Activated CD4-positive, alpha-beta T cell treated with anti-CD3 and anti-CD28 coated beads, Interleukin-2, amount 10 ng/mL, durations not matched to agents 24 days and 14 days (primary cell): ENCODE measurements around the gene PLPP2. TPM values are rescaled to one million over a fixed set of nuclear protein-coding genes. Genes with fewer than 3 reads are reported as not detected.

Experiments
- DNase-seq: peaks from one replicate; pipeline ENCODE4 v3.0.0; 2022
- H3K27ac Mint-ChIP-seq: one replicate; pipeline ENCODE4 v1.8.0; 2022; ENCODE audit warnings: mild to moderate bottlenecking, mixed read lengths
- H3K27me3 Mint-ChIP-seq: one replicate; pipeline ENCODE4 v1.8.0; 2022; ENCODE audit warnings: mixed read lengths
- H3K36me3 Mint-ChIP-seq: one replicate; pipeline ENCODE4 v1.8.0; 2022; ENCODE audit warnings: low read depth, mild to moderate bottlenecking, mixed read lengths
- H3K4me1 Mint-ChIP-seq: one replicate; pipeline ENCODE4 v1.8.0; 2021; ENCODE audit warnings: mixed read lengths
- H3K4me3 Mint-ChIP-seq: one replicate; pipeline ENCODE4 v1.8.0; 2022; ENCODE audit warnings: mild to moderate bottlenecking, moderate library complexity, mixed read lengths
- H3K9me3 Mint-ChIP-seq: one replicate; pipeline ENCODE4 v1.8.0; 2021; ENCODE audit warnings: mixed read lengths
- intact Hi-C: fragments of 100-400 bp; cut with micrococcal nuclease; formaldehyde crosslinking; loops from one replicate; pipeline ENCODE4 v1.15.1; 2023
- total RNA-seq: library from RNA; stranded (reverse); gene quantifications from 2 replicates; pipeline ENCODE4 v1.2.3, GENCODE V29; 2022

PLPP2 gene
- total RNA-seq, 1 donor from 2014 or later = 0.07 TPM

DNA sequence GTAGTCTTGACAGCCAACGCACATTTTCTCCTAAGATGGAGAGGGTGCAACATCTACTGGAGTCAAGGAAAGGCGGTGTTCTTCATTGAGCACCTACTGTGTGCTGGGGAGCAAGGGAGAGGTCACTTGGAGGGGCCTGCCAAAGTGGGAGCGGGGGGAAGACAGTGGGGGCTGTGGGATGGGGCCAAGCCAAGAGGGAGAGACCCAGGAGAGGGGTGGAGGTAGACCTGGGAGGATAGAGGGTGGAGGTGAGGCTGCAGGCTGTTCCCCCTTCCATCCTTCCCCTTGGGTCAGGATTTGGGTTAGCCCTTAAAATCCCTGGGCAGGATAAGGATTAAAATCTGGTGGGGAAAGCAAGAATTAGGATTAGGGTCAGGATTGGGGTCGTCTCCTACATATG lies 1.7 kb upstream of the PLPP2 start:
- intact Hi-C loops = no loop called here
- Mint-ChIP-seq H3K27me3 (peaks cover 47% of the 10 kb centered on the region), H3K4me1 (peaks cover 2% of the 10 kb centered on the region), H3K36me3 (no peaks in the 10 kb centered on the region), H3K27ac (no peak overlapping the region), H3K9me3 (no peaks in the 10 kb centered on the region), H3K4me3 (no peak overlapping the region)
- no peak for DNase-seq

DNA sequence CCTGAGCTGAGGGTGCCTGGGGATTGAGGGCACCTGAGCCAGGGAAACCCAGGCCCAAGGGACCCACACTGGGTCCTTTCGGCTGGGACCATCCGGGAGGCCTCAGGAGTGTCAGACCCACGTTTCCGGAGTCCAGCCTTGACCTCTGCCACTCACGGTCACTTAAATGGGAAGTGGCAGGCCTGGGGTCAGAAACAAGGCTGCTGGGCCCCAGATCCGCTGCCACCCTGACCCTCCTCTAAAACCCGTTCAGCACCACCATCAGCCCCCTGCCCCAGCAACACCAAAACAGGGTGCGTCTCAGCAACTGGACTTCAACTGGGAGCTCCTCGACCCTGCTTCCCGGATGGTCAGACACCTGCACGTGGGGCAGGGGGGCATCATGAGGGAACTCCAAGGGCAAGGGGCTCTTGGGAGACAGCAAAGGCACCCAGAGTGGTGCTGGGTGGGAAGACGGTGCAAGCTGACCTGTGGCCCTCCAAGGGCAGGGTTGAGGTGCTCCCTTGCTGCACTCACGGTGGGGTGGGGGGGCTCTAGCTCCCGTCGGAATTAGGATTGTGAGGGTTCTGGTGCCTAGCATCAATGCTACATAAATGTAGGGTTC lies 1.2 kb upstream of the PLPP2 start:
- H3K36me3 Mint-ChIP-seq = no peaks in the 10 kb centered on the region
- intact Hi-C loops = no loop called here
- H3K27me3 Mint-ChIP-seq = peaks cover 47% of the 10 kb centered on the region
- H3K9me3 Mint-ChIP-seq = no peaks in the 10 kb centered on the region
- no peak for DNase-seq
- no peak overlapping the region for H3K4me3 Mint-ChIP-seq
- no peak overlapping the region for H3K27ac Mint-ChIP-seq
- peaks cover 2% of the 10 kb centered on the region for H3K4me1 Mint-ChIP-seq

DNA sequence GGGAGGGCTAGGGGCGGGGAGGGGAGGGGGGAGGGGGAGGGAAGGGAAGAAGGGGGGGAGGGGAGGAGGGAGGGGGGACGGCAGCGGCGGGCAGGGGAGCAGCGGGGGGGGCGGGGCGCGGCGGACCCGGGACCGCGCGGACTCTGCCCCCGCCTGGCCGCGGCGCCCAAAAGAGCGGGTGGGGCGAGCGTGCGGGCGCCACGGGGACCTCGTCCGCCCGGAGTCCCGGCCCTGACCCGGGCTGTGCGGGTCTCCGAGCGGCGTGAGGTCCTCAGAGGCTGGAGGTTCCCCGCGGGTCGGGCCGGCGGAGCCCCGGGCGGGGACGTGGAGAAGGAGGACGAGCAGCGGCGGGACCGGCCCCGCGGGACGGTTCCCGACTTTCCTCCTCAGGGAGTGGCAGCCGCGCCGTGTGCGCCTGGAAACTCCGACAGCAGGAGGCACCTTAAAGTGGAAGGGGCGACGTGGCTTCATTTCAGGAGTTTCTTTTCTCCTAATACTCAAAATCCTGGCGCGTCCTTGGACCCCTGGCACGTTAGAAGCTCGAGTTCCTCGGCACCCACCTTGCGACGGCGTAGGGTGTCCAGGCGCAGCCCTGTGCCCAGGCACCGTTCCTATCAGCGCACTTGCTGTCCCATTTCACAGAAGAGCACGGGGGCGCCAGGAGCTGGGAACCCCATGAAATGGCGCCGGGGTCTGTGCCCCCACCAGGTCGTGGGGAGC lies 518 bp upstream of the PLPP2 start:
- Mint-ChIP-seq H3K27ac (no peak overlapping the region), H3K36me3 (no peaks in the 10 kb centered on the region), H3K27me3 (peaks cover 47% of the 10 kb centered on the region), H3K4me1 (peaks cover 2% of the 10 kb centered on the region), H3K4me3 (no peak overlapping the region), H3K9me3 (no peaks in the 10 kb centered on the region)
- no peak for DNase-seq
- intact Hi-C loops = no loop called here

DNA sequence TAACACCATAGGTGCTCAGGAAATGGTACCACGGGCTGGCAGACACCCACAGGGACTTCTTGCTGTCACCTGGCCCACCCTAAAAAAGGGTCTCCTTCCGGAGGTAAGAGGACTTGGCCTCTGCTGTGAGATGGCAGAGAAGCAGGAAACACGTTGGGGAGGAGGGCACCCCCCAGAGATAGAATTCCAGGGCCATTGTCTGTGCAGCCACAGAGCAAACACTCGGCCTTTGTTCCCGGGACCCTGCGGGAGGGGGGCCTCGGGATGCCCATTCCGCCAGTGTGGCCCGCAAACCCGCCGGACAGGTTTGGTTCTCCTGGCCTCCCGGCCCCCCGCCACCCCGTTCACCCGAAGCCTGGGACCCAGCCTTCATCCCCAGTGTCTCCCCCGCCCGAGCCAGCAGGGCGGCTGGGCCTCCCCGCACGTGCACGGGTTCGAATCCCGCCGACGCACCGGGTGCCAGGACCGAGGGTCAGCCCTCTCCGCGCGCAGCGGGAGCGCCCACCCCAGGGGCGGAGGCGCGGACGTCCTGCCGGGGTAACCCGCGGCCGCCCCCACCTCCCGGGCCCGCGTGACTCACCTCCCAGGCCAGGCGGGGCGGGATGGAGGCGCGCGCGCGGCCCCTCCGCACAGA lies 714 bp downstream of the PLPP2 start:
- intact Hi-C loops = no loop called here
- no peaks in the 10 kb centered on the region for H3K36me3 Mint-ChIP-seq

DNA sequence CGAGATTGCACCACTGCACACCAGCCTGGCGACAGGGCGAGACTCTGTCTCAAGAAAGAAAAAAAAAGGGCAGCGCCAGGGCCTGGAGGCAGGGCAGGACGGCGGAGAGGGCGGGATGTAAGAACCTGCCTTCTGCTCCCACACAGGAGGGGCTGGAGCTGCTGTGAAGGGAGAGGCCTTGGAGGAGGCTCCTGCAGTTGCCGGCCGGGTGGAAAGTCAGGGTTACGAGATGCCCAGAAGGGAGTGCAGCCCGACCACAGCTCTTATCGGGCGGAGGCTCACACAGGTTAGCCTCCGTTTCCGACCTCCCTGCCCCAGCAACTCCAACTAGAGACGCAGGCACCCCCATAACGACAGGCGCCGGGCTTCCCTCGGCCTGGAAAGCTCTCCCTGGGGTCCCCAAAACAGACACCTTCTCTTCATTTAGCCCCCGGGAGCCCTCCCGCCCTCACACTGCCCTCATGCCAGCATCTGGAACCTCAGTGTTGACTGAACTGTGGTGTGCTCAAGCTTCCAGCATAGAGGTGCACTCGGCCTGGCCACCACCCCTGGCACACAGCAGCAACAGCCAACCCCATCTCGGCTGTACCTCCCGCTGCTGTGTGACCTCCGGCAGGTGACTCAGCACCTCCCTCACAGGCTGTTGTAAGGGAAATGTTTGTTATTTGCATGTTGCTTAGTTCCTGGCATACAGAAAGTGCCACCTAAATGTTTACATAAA lies 1.4 kb downstream of the PLPP2 start:
- H3K4me3 Mint-ChIP-seq = no peak overlapping the region
- H3K9me3 Mint-ChIP-seq = no peaks in the 10 kb centered on the region
- H3K27me3 Mint-ChIP-seq = peaks cover 40% of the 10 kb centered on the region
- intact Hi-C loops = no loop called here
- no peak overlapping the region for H3K27ac Mint-ChIP-seq
- no peaks in the 10 kb centered on the region for H3K36me3 Mint-ChIP-seq
- H3K4me1 Mint-ChIP-seq = no peaks in the 10 kb centered on the region
- DNase-seq = peak; percentile 65

More for the DNA sequence above, 714 bp downstream of the PLPP2 start:
- H3K9me3 Mint-ChIP-seq = no peaks in the 10 kb centered on the region
- H3K4me1 Mint-ChIP-seq = no peaks in the 10 kb centered on the region
- H3K27me3 Mint-ChIP-seq = peaks cover 41% of the 10 kb centered on the region
- no peak overlapping the region for H3K27ac Mint-ChIP-seq
- no peak overlapping the region for H3K4me3 Mint-ChIP-seq
- no peak for DNase-seq

DNA sequence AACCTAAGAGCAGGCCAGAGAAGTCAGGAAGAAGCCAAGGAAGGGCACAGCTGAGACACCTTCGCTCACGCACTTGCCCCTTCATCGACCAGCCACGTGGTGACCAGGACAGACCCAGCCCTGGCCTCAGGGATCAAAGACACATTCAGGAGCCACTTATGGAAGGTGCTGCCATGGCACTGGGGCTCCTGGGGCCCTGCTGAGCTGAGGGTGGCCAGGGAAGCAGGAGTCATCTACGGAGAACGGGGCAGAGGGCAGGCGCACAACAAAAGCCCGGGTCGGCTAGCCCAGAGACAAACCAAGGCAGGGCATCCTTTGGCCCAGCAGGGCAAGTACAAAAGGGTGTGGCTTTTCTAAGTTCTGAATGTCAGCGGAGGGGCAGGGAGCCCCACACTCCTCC lies 2.3 kb downstream of the PLPP2 start:
- Mint-ChIP-seq H3K4me1 (no peaks in the 10 kb centered on the region), H3K36me3 (no peaks in the 10 kb centered on the region), H3K9me3 (no peaks in the 10 kb centered on the region), H3K27me3 (peaks cover 32% of the 10 kb centered on the region), H3K27ac (no peak overlapping the region), H3K4me3 (no peak overlapping the region)
- intact Hi-C loops = no loop called here
- DNase-seq = no peak

DNA sequence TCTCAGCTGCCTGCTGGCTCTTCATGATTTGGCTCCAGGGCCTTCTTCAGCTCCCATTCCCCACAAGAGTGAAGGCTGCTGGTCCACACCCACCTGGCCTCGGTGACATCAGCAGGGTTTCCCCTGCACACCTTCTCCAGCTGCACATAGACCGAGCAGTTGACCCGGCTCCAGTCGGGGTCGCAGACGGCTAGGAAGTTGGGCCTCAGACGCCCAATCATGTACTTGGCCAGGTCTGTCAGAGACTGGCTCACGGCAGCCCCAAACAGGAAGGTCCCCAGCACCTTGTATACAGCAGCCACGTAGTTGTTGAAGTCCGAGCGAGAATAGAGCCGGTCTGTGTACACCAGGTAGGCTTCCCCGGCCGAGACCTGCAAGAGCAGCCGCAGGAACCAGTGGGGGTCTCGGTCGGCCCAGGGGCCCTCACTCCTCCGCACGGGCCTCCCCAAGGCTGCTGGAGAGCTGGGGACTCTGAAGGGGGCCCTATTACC lies 3.8 kb downstream of the PLPP2 start:
- H3K4me1 Mint-ChIP-seq = no peaks in the 10 kb centered on the region
- no peaks in the 10 kb centered on the region for H3K36me3 Mint-ChIP-seq
- no peak overlapping the region for H3K27ac Mint-ChIP-seq
- H3K27me3 Mint-ChIP-seq = peaks cover 20% of the 10 kb centered on the region
- intact Hi-C loops = no loop called here
- DNase-seq = no peak
- no peaks in the 10 kb centered on the region for H3K9me3 Mint-ChIP-seq
- H3K4me3 Mint-ChIP-seq = no peak overlapping the region

DNA sequence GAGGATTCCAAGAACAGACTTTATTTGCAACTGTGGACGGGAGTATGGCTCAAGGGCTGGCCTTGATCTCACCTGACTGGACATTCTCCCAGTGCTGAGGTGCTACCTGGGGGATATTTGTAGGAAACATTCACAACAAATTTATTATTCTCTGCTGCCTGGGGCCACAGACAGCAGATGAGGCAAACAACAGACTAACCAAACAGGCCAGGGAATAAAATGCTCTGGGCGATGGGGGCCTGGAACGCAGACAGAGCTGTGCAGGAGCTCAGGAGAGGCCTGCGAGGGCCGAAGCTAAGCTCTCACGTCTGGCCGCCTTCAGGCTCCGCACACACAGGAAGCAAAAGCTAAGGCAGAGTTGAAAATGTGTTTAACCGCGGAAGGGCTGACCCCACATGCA lies 7.8 kb downstream of the PLPP2 start:
- no peak for DNase-seq
- Mint-ChIP-seq H3K4me1 (no peaks in the 10 kb centered on the region), H3K27ac (no peak overlapping the region), H3K9me3 (no peaks in the 10 kb centered on the region), H3K36me3 (no peaks in the 10 kb centered on the region), H3K27me3 (no peaks in the 10 kb centered on the region), H3K4me3 (no peak overlapping the region)
- intact Hi-C loops = no loop called here

DNA sequence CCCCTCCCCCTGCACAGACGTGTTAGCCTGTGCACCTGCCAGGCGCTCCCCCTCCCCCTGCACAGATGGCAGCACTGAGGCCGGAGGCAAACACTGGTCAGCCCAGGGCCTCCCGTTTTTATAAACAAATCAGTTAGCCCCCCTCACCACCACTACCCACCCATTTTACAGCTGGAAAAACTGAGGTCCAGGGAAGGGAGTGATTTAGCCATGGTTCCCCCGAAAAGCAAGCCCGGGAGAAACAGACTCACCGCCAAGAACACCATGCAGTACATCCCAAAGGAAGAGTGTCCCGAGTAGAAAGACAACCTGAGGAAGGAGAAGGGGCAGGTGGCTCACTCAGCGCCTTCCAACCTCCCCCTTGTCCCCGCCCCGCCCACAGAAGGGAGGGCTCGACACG lies 8.7 kb downstream of the PLPP2 start:
- H3K4me3 Mint-ChIP-seq = no peak overlapping the region
- no peaks in the 10 kb centered on the region for H3K9me3 Mint-ChIP-seq
- intact Hi-C loops = no loop called here
- no peak for DNase-seq
- H3K27me3 Mint-ChIP-seq = peaks cover 1% of the 10 kb centered on the region
- no peaks in the 10 kb centered on the region for H3K36me3 Mint-ChIP-seq
- H3K4me1 Mint-ChIP-seq = no peaks in the 10 kb centered on the region
- H3K27ac Mint-ChIP-seq = no peak overlapping the region

DNA sequence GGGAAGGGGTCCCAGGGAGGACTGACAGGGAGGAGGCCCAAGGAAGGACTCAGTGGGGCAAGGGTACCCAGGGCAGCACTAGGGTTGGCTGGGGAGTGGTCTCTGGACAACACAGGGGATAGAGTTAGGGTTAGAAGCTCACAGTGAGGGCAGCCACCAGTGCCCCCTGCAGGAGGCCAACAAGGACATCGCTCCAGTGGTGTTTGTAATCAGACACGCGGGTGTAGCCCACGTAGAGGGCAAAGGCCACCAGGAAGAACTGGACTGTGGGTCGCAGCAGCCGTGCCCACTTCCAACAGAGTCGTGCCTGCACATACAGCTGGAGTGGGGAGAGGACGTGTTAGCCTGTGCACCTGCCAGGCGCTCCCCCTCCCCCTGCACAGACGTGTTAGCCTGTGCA lies 9.2 kb downstream of the PLPP2 start:
- no peak overlapping the region for H3K4me3 Mint-ChIP-seq
- peaks cover 6% of the 10 kb centered on the region for H3K27me3 Mint-ChIP-seq
- H3K36me3 Mint-ChIP-seq = no peaks in the 10 kb centered on the region

DNA sequence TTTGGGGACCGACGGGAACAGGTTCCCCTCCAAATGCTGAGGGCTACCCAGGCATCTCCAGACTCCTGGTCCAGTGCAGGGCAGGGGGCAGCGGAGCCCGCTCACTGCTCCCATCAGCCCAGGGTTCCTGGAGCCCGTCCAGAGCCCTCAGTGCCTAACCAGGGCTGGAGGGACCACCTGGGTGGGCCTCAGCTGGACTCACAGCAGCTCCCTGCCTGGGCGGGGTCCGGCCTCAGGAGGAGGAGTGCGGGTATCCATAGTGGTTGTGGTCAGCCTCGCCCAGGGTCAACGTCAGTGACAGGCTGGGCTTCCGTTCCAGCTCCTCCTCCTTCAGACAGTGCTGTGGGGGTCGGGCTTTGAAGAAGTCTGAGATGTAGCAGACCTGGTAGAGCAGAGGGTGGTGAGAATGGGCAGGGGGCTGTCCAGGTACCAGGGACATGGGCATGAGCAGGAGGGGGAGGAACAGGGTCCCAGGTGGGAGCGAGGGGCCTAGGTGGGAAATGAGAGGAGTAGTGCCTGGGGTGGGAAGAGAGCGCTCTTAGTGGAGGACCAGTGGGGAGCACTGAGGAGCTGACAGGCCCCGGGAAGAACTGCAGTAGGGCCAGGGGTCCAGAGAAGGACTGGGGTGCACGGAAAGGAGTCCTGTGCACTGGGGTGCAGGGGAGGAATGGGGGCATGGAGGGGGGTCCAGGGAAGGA lies 9.9 kb downstream of the PLPP2 start:
- no peak for DNase-seq
- Mint-ChIP-seq H3K9me3 (no peaks in the 10 kb centered on the region), H3K27ac (no peak overlapping the region), H3K36me3 (no peaks in the 10 kb centered on the region), H3K27me3 (peaks cover 6% of the 10 kb centered on the region), H3K4me3 (no peak overlapping the region), H3K4me1 (no peaks in the 10 kb centered on the region)
- intact Hi-C loops = no loop called here

More for the DNA sequence above, 9.2 kb downstream of the PLPP2 start:
- Mint-ChIP-seq H3K9me3 (no peaks in the 10 kb centered on the region), H3K4me1 (no peaks in the 10 kb centered on the region), H3K27ac (no peak overlapping the region)
- intact Hi-C loops = no loop called here
- DNase-seq = no peak

DNA sequence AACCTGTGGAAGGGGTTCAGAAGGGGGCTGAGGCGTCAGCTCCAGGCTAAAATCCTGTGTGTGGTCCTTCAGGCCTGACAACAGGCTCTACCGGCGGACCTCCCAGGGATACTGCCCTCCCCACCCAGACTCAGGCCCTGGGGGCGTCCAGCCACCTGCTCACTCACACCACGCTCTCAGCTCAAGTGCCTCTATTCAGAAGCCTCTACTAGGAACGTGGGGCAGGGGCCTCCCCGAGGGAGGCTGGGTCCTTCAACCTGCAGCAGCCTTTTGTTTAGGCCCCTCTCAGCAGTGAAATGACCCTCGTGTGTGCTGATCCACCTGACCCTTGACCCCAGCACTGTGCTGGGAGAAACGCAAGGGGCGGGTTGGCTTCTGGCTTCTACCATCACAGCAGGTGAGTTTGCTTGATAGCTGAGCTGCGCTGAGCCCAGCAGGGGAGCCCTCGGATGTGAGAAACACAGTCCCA lies 10.6 kb downstream of the PLPP2 start:
- intact Hi-C loops = no loop called here
- H3K27me3 Mint-ChIP-seq = peaks cover 6% of the 10 kb centered on the region
- H3K9me3 Mint-ChIP-seq = no peaks in the 10 kb centered on the region
- H3K27ac Mint-ChIP-seq = no peak overlapping the region
- H3K4me1 Mint-ChIP-seq = no peaks in the 10 kb centered on the region
- H3K4me3 Mint-ChIP-seq = no peak overlapping the region
- DNase-seq = no peak
- H3K36me3 Mint-ChIP-seq = no peaks in the 10 kb centered on the region

DNA sequence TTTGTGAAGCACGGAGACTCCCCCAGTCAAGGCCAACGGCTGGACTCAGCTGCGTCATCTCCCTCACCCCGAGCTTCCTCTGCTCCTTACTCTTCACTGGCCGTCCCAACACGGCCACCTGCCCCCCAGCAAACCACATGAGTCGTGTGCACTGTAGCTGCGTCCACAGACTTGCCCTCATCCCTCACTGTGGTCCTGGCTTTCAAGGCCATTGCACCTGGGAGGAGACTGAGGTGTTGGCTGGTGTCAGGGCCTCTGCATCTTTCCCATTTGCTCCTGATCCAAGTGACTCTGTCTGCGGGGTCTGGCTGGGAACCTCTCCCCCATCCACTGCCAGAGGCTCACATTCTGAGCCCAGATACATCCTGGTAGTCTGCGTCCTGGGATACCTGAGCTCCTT lies 11.5 kb downstream of the PLPP2 start:
- Mint-ChIP-seq H3K4me3 (no peak overlapping the region), H3K36me3 (no peaks in the 10 kb centered on the region), H3K4me1 (no peaks in the 10 kb centered on the region), H3K27ac (no peak overlapping the region), H3K27me3 (peaks cover 6% of the 10 kb centered on the region), H3K9me3 (no peaks in the 10 kb centered on the region)
- DNase-seq = no peak
- intact Hi-C loops = no loop called here
